Smooth muscle cell of the brain vasculature (primary cell): ENCODE data around the gene VPS11.
A peak's percentile ranks its signal among the peaks of the same experiment; 100 is the strongest.

Source experiments
- DNase-seq: peaks from one replicate; pipeline ENCODE4 v3.0.0-alpha.2; 2012; ENCODE audit warnings: low read depth, low spot score

The VPS11 gene

DNA sequence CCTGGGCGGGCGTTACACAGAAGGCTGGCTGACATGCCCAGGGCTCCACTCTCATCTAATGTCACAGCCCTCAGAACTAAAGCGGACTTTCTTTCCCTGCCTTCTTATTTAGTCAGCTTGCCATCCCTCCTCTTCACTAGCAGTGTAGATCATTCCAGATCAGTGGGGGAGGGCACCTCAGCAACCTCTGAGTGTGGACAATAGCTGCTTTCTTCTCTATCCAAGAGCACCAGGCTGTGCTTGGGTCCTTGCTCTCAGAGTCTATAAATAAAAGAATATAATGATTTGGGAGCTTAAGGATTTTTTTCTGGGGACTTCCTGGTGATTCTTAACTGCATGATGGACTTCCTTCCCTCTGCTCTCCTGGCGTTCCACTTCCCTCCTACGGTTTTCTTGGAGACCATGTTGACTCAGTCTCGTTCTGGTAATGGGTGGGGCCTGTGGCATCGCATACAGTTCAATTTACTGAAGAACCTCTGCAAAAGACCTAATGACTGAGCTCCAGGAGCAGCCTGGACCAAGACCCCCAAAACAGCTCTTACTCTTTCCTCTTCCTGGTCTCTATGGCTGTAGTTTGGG lies 14.2 kb downstream of the VPS11 start:
- no peak for DNase-seq

DNA sequence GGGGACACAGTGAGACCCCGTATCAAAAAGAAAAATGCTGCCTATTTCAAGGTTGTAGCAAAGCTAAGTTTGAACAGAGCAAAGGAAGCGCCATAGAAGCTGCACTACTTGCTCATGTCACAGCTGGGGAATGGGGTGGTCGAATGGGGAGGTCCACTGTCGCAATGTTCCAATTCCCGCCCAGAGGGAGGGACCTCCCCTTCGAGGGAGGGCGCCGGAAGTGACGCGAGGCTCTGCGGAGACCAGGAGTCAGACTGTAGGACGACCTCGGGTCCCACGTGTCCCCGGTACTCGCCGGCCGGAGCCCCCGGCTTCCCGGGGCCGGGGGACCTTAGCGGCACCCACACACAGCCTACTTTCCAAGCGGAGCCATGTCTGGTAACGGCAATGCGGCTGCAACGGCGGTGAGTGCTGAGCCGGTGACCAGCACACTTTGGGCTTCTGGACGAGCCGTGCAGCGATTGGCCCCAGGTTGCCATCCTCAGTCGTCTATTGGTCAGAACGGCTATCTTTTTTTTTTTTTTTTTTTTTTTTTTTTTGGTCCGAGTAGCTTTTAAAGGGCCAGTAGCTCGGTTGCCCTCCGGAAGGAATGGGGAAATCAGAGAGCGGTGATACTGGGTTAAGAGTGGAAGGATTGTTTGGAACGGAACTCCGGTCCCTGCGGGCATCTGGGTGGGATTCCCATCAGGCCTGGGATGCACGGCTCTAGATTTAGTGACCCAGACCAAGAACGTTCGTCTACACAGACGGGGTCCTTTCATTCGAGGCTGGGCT lies 17.2 kb downstream of the VPS11 start, which contains the start of gene HMBS:
TSS of gene HMBS (plus strand) at position 219 of the 774 bp plus-strand sequence. CDS start at position 372, 153 bp downstream.
- DNase-seq = peak; percentile 81

DNA sequence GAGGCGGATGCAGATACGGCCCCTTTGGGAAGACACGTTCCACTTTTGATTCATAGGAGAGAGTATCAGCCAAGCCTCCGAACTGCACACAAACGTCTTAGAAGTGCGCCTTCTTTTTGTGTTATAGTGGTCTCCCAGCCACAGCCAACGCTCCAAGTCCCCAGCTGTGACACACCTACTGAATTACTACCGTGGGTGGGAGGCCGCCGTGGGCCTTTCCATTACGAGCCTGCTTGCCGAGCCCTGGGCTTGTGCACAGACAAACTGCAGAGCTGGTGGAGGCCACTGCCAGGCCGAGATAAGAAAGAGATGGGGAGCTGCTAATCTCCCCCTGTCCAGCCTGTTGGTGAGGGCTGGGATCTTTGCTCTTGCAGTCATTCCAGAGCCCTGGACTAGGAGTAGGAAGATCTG lies 17.8 kb downstream of the VPS11 start:
- DNase-seq = no peak

DNA sequence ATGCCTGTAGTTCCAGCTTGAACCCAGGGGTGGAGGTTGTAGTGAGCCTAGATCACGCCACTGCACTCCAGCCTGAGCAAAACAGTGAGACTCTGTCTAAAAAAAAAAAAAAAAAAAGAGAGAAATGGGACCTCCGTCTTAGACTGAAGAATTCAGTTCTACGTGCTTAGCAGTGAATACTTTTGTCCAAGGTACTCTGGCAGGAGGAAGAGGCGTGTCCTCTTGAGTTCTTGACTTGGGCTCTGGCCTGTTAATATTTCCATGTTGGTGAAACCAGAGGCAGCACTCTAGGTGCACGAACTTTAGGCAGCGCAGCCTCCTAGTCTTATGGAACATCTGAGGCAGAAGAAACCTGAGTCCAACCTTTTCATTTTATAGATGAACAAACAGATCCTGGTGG lies 19.5 kb downstream of the VPS11 start:
- no peak for DNase-seq

DNA sequence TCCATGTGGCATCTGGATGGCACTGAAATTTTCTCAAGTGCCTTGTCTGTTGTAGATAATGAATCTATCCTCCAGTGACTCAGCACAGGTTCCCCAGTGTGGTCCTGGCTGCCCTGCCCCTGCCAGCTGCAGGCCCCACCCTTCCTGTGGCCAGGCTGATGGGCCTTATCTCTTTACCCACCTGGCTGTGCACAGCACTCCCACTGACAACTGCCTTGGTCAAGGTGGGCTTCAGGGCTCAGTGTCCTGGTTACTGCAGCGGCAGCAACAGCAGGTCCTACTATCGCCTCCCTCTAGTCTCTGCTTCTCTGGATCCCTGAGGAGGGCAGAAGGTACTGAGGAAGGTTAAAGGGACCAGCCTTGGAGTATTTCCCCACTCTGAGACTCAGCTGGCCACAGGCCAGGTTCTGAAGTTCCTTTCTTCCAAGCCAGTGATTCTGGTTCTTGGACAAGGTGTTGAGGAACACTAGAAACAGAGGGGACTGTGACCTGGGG lies 20.2 kb downstream of the VPS11 start:
- no peak for DNase-seq

DNA sequence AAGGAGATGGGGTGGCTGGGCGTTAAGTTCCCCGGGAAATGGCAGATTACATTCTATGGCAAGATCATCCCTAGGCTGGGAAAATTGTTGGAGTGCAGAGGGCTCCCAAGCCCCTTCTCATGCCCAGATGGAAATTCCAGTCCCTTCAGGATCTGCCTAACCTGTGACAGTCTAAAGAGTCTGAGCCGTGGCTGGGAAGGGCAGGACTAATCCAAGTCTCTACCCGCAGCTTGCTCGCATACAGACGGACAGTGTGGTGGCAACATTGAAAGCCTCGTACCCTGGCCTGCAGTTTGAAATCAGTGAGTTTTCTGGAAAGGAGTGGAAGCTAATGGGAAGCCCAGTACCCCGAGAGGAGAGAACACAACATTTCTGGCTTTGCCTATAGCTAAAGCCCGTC lies 20.8 kb downstream of the VPS11 start:
- DNase-seq = no peak

DNA sequence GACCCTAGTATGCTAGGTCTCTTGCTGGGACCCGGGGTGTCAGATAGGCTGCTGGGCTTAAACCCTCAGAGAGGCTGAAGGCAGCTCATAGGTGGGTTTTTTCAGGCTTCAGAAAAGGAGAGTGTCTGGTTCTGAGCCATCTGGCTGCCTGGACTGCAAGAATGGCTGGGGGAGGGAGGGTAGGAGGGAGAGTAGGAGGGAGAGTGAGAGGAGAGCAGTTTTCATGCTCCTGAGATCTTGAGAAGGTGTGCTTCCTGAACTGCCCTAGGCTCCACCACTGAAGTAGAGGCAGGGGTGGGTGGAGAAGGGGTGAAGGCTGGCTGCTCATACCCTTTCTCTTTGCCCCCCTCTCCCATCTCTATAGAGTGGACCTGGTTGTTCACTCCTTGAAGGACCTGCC lies 21.7 kb downstream of the VPS11 start:
- no peak for DNase-seq

DNA sequence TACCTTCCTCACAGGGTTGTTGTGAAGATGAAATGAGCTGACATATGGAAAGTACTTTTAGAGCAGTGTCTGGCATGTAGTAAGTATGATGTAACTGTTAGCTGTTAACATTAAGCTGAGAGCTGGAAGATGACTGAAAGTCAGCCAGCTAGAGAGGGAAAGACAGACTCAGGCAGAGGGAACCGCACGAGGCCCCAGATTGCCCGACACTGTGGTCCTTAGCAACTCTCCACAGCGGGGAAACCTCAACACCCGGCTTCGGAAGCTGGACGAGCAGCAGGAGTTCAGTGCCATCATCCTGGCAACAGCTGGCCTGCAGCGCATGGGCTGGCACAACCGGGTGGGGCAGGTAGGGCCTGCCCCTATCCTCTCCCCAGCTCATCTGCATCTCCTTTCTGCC lies 23.6 kb downstream of the VPS11 start:
- DNase-seq = no peak

DNA sequence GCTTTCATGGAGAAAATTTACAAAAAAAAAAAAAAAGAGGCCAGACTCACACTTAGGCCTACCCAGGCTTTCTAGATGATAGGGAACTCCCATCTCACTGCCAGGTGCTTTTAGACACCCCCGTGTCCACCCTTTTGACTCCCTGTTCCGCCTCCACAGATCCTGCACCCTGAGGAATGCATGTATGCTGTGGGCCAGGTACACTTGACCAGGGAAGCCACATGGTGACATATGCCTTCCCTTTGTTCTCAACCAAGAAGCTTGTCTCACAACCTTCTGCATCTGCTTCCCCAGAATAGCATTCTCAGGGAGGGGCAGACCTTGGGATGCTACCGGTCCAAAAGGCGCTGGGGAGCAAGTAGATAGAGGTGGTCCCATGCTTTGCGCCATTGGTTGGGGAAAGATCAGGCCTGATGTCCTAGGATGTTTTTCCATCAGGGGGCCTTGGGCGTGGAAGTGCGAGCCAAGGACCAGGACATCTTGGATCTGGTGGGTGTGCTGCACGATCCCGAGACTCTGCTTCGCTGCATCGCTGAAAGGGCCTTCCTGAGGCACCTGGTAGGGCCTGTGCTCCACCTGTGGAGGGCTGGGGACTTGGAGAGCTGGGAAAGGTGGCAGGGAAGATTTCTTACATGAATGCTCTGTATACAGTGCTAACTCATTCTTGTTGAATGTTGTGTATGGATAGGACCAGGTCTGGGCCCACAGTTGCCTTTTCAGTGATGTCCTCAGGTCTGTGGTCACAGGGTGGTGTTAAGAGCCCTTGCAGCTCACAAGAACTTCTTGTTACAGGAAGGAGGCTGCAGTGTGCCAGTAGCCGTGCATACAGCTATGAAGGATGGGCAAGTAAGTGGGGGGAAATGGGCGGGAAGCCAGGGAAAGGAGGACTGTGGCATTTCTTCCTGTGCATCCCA lies 24.6 kb downstream of the VPS11 start:
- no peak for DNase-seq

DNA sequence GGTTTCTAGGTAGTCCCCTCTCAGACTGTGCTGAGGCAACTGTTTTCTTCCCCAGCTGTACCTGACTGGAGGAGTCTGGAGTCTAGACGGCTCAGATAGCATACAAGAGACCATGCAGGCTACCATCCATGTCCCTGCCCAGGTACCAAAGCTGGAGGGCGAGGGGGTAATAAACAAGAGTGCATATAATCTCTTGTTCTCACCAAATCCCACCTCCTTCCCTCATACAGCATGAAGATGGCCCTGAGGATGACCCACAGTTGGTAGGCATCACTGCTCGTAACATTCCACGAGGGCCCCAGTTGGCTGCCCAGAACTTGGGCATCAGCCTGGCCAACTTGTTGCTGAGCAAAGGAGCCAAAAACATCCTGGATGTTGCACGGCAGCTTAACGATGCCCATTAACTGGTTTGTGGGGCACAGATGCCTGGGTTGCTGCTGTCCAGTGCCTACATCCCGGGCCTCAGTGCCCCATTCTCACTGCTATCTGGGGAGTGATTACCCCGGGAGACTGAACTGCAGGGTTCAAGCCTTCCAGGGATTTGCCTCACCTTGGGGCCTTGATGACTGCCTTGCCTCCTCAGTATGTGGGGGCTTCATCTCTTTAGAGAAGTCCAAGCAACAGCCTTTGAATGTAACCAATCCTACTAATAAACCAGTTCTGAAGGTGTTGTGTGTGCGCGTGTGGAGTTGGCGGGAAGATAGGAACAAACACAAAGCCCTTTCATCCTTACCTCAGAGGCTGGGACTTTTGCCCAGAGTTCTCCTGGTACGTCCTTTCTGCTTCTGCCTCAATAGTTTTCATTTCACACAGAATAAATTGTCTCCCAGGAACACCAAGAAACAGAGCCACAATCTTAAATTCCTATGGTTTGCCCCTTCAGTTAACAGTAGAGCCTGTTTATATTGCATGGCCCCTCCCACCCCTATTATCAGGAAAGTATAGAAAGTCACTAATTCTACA lies 25.5 kb downstream of the VPS11 start:
- DNase-seq = no peak

DNA sequence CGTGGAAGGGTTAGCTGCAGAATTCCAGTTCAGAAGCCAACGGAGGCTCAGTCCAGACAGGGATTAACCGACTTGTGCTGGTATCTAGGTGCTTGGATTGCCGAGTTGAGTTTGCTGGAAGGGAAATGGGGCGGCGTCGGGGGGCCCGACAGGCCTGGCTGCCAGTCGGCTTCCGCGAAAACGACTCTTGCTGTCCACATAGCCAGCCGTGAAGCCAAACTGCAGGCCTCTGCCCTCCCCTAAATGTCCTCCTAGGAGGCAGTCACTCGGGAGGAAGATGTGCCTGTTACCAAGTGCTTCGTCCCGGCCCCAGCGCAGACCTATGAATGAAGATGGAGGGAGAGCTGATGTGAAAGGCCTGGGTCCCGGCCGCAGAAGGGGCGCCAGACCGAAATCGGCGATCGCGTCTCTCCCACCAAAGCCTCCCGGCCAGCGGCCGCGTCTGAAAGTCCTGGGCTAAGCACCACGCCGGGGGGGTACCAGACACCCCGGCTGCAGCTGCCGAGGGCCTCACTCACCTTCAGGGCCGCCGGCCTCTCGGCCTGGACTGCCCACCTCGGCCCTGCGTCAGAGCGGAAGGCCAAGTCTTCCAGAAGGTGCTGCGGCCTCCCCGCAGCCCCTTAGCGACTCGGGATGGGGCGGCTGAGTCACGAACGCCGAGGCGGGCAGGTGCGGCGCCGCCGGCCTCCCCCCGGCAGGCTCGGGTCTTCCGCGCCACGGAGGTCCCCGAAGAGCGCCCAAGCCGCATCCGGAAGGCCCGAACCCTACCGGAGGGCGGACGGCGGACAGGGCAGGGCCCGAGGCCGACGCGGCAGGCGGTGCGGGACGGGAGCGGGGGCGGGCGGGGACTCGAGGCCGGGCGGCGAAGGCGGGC lies 26.6 kb downstream of the VPS11 start:
- no peak for DNase-seq

DNA sequence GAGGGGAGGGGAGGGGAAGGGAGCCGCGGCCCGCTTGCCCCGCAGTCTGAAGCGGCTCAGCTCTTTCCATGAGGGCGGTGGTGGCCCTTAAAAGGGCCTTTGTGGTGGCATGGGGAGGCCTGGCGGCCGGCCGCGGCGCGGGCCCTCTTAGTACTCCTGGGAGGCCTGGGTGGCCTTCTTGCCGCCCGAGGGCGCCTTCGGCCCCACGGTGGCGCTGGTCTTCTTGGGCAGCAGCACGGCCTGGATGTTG lies 27.1 kb downstream of the VPS11 start:
- no peak for DNase-seq

DNA sequence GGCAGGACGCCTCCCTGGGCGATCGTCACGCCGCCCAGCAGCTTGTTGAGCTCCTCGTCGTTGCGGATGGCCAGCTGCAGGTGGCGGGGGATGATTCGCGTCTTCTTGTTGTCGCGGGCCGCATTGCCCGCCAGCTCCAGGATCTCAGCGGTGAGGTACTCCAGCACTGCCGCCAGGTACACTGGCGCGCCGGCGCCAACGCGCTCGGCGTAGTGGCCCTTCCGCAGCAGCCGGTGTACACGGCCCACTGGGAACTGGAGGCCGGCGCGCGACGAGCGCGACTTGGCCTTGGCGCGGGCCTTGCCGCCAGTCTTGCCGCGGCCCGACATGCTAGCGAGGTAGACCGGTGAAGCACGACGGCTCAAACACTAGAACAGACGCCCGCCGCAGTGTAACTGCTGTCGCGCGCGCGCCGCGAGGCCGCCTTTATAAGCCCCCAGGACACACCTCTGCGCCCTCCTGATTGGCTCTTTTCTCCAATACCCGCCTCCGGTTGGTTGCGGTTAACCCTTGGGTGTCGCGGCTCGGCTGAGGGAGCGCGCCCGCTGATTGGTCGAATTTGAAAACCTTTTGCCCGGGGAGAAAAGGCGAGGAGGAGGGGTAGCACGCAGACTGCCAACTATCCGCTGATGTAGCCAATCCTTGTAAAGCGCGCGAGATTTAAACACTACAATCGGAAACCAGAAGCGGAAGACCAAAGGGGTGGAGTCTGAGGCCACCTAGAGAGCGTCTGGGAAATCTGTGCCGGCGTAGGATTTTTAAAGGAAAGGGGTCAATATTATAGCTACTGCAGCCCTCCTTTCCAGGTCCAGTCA lies 27.7 kb downstream of the VPS11 start:
- peak; percentile 98 for DNase-seq

DNA sequence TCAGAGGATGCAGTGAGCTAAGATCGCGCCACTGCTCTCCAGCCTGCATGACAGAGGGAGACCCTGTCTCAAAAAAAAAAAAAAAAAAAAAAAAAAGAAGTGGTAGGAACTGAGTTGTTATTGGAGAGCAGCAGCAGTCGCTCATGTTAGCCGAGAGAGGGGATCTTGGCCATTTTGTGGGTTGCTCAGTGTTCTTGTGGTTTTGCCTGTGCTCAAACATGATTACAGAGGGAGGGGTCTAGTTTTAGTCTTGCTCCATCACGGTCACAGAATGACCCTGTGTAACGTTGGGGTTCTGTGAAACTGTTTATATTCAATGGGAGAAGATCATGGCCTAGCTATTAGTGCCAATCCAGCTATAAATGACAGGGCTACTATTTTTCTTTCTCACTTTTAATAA lies 32.1 kb downstream of the VPS11 start:
- DNase-seq = no peak

DNA sequence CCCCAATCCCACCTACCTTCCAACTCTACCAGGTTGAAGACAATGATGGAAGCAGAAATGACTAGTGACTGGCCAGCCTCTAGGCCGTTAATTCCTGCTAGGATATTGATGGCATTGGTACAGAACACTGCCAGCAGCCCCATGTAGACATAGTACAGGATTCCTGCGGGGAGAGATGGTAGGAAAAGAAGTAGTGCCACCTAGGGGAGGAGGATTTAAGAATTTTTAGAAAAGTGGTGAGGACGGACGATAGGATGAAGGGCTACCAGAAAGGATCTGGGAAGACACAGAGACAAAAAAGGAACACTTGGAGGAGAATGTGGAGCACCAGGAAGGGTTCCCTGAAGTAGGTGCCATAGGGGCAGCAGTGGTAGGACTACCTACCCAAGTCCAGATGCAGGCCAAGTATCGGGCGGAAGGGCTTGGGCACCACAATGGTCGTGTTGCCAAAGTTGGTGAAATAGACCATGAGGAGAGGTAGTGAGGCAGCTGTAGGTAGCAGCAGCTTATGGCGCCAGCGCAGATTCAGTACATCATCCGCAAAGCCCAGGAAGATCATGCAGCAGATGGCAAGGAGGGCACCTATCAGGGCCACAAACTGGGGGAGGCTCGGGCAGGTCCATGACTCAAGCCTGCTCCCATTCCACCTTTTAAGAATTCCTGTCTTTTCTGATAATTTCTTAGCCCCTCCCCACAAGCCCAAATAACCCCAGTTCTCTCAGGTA lies 32.8 kb downstream of the VPS11 start:
- DNase-seq = no peak

DNA sequence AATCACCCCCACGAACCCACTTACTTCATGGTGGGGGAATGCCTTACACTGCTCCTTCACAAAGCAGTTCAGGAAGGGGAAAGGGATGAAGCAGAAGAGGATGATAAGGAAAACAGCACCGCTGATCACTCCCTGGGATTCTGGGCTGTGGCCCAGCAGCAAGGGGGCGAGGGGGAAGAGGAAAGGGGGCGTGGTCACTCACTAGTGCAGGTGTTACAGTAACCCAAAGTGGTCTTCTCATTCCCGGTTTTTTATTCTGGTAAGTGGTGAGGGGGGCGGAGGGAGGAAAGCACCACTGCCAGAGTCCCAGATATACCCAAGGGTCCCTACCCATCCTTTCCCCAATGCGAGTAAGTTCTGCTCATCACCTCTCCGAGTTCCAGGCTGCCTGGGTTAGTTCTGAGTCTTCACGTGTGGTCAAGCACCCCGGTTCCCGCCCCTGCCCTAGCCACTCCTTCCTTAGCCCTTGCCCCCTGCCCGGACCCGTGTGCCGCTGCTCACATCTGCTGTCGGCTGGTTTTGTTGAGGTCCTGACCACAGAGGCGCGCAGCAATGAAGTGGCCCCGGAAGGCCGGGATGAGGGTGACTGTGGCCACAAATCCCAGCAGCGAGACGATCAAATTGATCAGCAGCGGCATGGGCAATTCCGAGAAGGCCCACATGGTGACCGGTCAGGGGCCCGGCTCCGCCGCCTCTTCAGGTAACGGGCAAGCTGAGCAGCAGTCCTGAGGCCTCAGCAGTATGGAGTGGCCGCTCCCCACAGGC lies 33.6 kb downstream of the VPS11 start:
- no peak for DNase-seq

DNA sequence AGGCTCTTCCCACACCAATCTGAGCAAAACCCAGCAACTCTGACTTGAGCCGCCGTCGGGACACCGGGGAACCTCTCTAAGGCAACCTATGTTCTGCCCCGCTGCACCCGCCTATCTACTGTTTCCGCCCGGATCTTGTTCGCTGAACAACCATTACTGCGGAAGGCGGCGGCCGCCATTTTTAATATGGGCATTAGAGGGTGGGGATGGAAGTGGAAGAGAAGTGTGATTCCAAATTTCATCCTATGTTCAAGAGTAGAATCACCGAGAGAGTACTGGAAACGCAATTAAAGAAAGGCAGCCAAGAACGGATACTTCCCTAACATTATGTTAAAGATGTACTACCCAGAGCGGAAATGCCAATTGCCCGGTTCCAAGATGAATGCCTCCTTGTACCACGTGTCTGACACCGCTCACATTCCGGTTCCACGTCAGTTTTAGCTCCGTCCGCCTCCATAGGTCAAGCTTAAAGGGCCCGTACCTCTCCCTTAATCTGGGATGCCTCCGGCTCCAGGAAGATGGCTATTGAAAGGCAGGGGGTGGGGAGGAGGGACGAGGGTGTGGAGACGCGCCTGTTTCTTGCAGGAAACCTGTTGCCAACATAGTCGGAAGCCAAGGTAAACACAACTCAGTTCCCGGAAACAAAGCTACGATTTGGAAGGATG lies 34.3 kb downstream of the VPS11 start, which contains the start of gene DPAGT1:
TSS of gene DPAGT1 (minus strand) at position 95 of the 665 bp plus-strand sequence. CDS start 198 bp downstream, outside the sequence.
- DNase-seq = peak; percentile 91
